HG03045 (cell line): ENCODE data around the gene ATP5PB.

ENCODE experiments used
- ATAC-seq: cut with Tn5 transposase; IDR thresholded peaks from one replicate; pipeline ENCODE4 v1.9.1; 2021; ENCODE audit warnings: mild to moderate bottlenecking, moderate library complexity; ENCODE audit not compliant: unreplicated experiment

Gene ATP5PB

DNA sequence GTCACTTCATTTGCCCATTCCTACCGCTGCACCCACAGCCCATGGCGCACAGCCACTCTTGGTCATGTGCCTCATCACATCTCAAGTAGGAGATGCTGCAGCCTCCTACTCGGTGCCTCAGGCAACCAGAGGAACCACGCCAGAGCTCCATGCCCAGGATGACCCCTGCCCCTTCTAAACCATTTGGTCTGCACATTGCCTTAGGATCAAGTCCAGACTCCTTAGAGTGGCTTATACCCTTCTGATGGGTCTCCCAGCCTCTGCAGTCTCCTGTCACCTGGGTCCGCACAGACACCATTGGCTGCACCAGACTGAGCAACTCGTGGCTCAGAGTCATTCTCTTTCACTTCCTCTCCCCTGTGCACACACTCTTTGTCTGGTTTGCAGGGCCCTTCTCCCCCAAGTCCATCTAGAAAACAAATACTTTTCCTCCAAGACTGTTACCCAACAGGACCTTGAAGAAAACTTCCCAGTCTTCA is 56.4 kb downstream of the ATP5PB start:
- ATAC-seq: peak; percentile 67

GRCh38 chr1:111506561-111506960 is 57.3 kb downstream of the ATP5PB start:
- ATAC-seq: no peak

GRCh38 chr1:111507411-111508201 is 58.3 kb downstream of the ATP5PB start:
- peak; percentile 39 for ATAC-seq

DNA sequence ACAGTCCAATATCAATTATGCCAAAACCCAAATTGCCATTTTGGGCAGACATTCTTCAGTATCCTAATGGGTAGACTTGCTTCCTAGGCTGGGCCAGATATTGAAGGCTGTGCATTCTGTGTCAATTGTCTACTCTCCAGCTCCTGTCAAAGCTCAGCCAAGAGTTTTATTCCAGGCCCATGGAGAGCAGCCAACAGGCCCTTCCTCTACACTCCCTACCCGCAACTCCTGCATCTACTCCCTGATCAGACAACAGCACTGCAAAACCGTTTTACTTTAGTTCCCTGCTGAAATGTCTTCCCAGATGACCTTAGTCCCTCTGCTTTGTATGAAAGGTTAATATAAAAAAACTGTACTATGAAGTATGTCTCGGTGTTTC is 60.7 kb downstream of the ATP5PB start:
- ATAC-seq: no peak

DNA sequence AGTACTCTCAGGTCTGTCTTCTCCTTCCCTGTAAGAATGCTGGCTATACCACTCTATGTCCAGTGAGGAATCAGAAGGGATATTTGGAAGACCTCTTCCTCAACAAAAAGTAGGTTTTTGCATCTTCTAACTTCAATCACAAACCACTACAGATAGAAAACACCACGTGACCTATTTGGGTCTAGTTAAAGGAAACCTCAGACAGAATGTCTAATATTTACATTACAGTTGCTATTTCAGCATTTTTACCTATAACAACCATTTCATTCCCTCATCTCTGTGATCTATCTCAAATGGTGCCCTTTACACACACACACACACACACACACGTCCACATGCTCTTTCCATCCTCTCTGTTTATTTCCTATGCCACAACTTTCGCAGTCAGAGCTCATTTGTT is 62.1 kb downstream of the ATP5PB start:
- no peak for ATAC-seq
